Measurements from ENCODE around the gene GGT7. TPM values are rescaled to one million over a fixed set of nuclear protein-coding genes. Genes with fewer than 3 reads are reported as not detected.

GGT7 gene
- total RNA-seq, 1 experiment from 2014 or later: 6.5 TPM

DNA sequence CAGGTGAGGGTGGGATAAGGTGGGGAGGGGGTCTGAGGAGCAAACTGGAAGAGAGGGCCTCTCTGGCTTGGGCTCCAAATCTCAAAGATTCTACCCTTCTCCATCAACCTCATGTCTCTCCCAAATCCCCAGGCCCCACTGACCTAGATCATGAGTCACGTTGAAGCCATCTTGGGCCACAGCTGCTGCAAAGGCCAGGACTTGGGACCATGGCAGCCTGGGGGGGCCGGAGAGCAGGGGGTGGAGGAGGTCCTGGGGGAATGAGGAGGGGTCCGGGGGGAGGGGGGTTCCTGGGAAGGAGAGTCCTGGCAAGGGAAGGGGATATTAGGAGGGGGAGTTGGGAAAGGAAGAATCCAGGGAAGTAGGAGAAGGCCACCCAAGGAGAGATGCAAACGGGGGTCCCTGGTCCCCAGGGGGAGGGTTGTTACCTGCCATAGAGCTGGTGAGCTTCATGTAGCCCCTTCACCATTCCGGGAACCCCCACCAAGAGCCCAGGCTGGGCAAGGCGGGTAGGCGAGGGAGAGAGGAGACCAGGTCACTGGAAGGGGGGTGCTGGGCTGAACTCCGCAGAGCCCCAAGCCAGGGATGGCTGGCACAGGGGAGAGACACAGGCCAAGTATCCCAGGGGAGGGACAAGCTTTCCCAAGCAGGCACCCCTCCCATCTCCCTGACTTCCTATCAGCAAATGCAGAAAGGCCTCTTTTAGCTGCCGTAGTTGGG lies 12.7 kb downstream of the GGT7 start:
- H3F3A ChIP-seq (ENCODE audit: insufficient read depth, low read depth): no peaks in the 10 kb centered on the region
- intact Hi-C loops (cut with micrococcal nuclease; ENCODE audit: unreplicated experiment): no loop called here
- no peaks in the 10 kb centered on the region for H3K36me3 ChIP-seq (ENCODE audit: low read depth)
- H2AFZ ChIP-seq: no peak overlapping the region
- no peak overlapping the region for H3K27ac ChIP-seq
- DNase-seq: no peak
- H3K9me3 ChIP-seq (ENCODE audit: insufficient read depth, low read depth): no peaks in the 10 kb centered on the region
- H4K20me1 ChIP-seq (ENCODE audit: insufficient read depth): no peaks in the 10 kb centered on the region
- BruUV-seq (replicated peaks): no TSS peak
- ChIA-PET CTCF (no interaction called here), POLR2A (ENCODE audit: unreplicated experiment) (interaction anchor here (0.6 kb wide), 1 partner anchor 13 kb away, joined by 5 read pairs; no protein-coding TSS in a partner anchor)
- no peaks in the 10 kb centered on the region for H3K79me2 ChIP-seq (ENCODE audit: low read depth)
- H3K9me2 ChIP-seq (ENCODE audit: insufficient read depth): no peaks in the 10 kb centered on the region
- no peaks in the 10 kb centered on the region for H3K27me3 ChIP-seq (ENCODE audit: insufficient read depth, low read depth)
- no peak overlapping the region for H3K4me3 ChIP-seq
- no peak for TF ChIP-seq CTCF (conservative IDR thresholded peaks at IDR 0.05)
- no peak for TF ChIP-seq EZH2 (IDR thresholded peaks at IDR 0.05; ENCODE audit: low read depth)
- H3K4me2 ChIP-seq: no peak overlapping the region
- H3K4me1 ChIP-seq (replicated peaks; ENCODE audit: insufficient read depth): peaks cover 21% of the 10 kb centered on the region

DNA sequence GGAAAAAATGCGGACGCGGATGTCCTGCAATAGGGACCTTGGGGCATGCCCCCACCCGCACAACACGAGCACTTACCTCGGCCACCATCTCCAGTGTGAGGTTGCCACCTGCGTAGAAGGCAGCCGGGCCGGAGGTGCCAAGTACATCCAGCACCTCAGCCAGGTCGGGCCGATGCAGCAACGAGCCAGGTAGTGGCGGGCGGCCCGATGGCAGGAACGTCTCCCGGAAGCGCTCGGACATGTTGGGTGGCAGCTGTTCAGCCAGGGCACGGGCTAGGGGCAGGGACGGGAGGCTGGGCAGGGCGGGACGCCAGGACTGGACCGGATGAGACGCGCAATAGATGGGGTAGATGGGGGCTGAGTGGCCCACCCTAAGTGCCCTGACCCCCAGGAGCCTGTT lies 13.3 kb downstream of the GGT7 start:
- Histone ChIP-seq H3K36me3 (ENCODE audit: low read depth) (no peaks in the 10 kb centered on the region), H3K79me2 (ENCODE audit: low read depth) (no peaks in the 10 kb centered on the region), H3K4me3 (no peak overlapping the region), H3K27me3 (ENCODE audit: insufficient read depth, low read depth) (no peaks in the 10 kb centered on the region), H3K27ac (no peak overlapping the region), H3K9me2 (ENCODE audit: insufficient read depth) (no peaks in the 10 kb centered on the region), H3K4me1 (replicated peaks; ENCODE audit: insufficient read depth) (peaks cover 21% of the 10 kb centered on the region), H4K20me1 (ENCODE audit: insufficient read depth) (no peaks in the 10 kb centered on the region), H3K4me2 (no peak overlapping the region), H3K9me3 (ENCODE audit: insufficient read depth, low read depth) (no peaks in the 10 kb centered on the region), H3F3A (ENCODE audit: insufficient read depth, low read depth) (no peaks in the 10 kb centered on the region), H2AFZ (no peak overlapping the region)
- no peak for DNase-seq
- CTCF ChIA-PET: no interaction called here
- TF ChIP-seq EZH2 (IDR thresholded peaks at IDR 0.05; ENCODE audit: low read depth) (no peak), CTCF (conservative IDR thresholded peaks at IDR 0.05) (no peak)
- POLR2A ChIA-PET (ENCODE audit: unreplicated experiment): no interaction called here
- no TSS peak for BruUV-seq (replicated peaks)
- intact Hi-C loops (cut with micrococcal nuclease; ENCODE audit: unreplicated experiment): no loop called here

GRCh38 chr20:34852298-34852697 lies 20.4 kb downstream of the GGT7 start:
- no peak overlapping the region for H3K4me2 ChIP-seq
- no peak overlapping the region for H3K27ac ChIP-seq
- H2AFZ ChIP-seq: no peak overlapping the region
- H3K4me3 ChIP-seq: no peak overlapping the region
- no peaks in the 10 kb centered on the region for H4K20me1 ChIP-seq (ENCODE audit: insufficient read depth)
- no peaks in the 10 kb centered on the region for H3K4me1 ChIP-seq (replicated peaks; ENCODE audit: insufficient read depth)
- no peaks in the 10 kb centered on the region for H3K36me3 ChIP-seq (ENCODE audit: low read depth)
- CTCF ChIA-PET: interaction anchor here (0.6 kb wide), 1 partner anchor 239 kb away, joined by 3 read pairs; no protein-coding TSS in a partner anchor
- intact Hi-C loops (cut with micrococcal nuclease; ENCODE audit: unreplicated experiment): no loop called here
- H3F3A ChIP-seq (ENCODE audit: insufficient read depth, low read depth): no peaks in the 10 kb centered on the region
- POLR2A ChIA-PET (ENCODE audit: unreplicated experiment): interaction anchor here (0.6 kb wide), 1 partner anchor 294 kb away, joined by 6 read pairs; no protein-coding TSS in a partner anchor
- H3K27me3 ChIP-seq (ENCODE audit: insufficient read depth, low read depth): no peaks in the 10 kb centered on the region
- no peaks in the 10 kb centered on the region for H3K79me2 ChIP-seq (ENCODE audit: low read depth)
- no peaks in the 10 kb centered on the region for H3K9me3 ChIP-seq (ENCODE audit: insufficient read depth, low read depth)
- TF ChIP-seq EZH2 (IDR thresholded peaks at IDR 0.05; ENCODE audit: low read depth) (no peak), CTCF (conservative IDR thresholded peaks at IDR 0.05) (no peak)
- no TSS peak for BruUV-seq (replicated peaks)
- H3K9me2 ChIP-seq (ENCODE audit: insufficient read depth): no peaks in the 10 kb centered on the region
- no peak for DNase-seq
